GM12892 (cell line): Measurements from ENCODE around the gene PSMA7.

Source experiments
- DNase-seq: peaks from one replicate; pipeline ENCODE4 v3.0.0; 2011; ENCODE audit not compliant: insufficient read length
- FAIRE-seq: peaks from 2 replicates; lab custom pipeline; 2011; peaks lifted over from hg19 to GRCh38; lab: Jason Lieb, UNC
- POLR2A ChIP-seq: IDR thresholded peaks from 2 replicates; pipeline ENCODE4 v1.6.1; 2011; ENCODE audit warnings: low read depth, low read length, control low read depth
- POLR2AphosphoS5 ChIP-seq: IDR thresholded peaks from 2 replicates; pipeline ENCODE4 v1.6.1; 2011; ENCODE audit warnings: low read depth, low read length, control low read depth
- TAF1 ChIP-seq: IDR thresholded peaks from 2 replicates; pipeline ENCODE4 v1.6.1; 2011; ENCODE audit warnings: low read depth, mild to moderate bottlenecking, control low read depth, low read length, borderline replicate concordance

PSMA7 gene

GRCh38 chr20:62104234-62104789 is 38.9 kb downstream of the PSMA7 start:
- TF ChIP-seq TAF1: no peak
- no peak for TF ChIP-seq POLR2A
- no peak for TF ChIP-seq POLR2AphosphoS5
- FAIRE-seq: no peak
- no peak for DNase-seq

- FAIRE-seq (no peak), DNase-seq (no peak)
- TF ChIP-seq TAF1 (no peak), POLR2AphosphoS5 (no peak), POLR2A (no peak)
These were observed 39.5 kb downstream of the PSMA7 start for GRCh38 chr20:62103508-62104233.

- DNase-seq (no peak), FAIRE-seq (no peak)
- TF ChIP-seq TAF1 (no peak), POLR2A (no peak), POLR2AphosphoS5 (no peak)
These were observed 42.1 kb downstream of the PSMA7 start for GRCh38 chr20:62101078-62101477.

- DNase-seq: no peak
- TF ChIP-seq POLR2A (no peak), POLR2AphosphoS5 (no peak), TAF1 (no peak)
- no peak for FAIRE-seq
These were observed 45.2 kb downstream of the PSMA7 start for GRCh38 chr20:62097881-62098407.

GRCh38 chr20:62096421-62097380 is 46.5 kb downstream of the PSMA7 start:
- DNase-seq: no peak
- no peak for FAIRE-seq
- TF ChIP-seq POLR2AphosphoS5 (no peak), TAF1 (no peak), POLR2A (no peak)

GRCh38 chr20:62089393-62089792 is 53.8 kb downstream of the PSMA7 start:
- TF ChIP-seq TAF1: no peak
- no peak for TF ChIP-seq POLR2AphosphoS5
- no peak for TF ChIP-seq POLR2A
- DNase-seq (no peak), FAIRE-seq (no peak)

GRCh38 chr20:62088258-62089127 is 54.7 kb downstream of the PSMA7 start:
- TF ChIP-seq TAF1 (no peak), POLR2AphosphoS5 (no peak), POLR2A (no peak)
- FAIRE-seq (no peak), DNase-seq (no peak)

GRCh38 chr20:62087632-62088031 is 55.6 kb downstream of the PSMA7 start:
- no peak for DNase-seq
- TF ChIP-seq POLR2AphosphoS5: no peak
- TF ChIP-seq POLR2A: no peak
- no peak for TF ChIP-seq TAF1
- no peak for FAIRE-seq

GRCh38 chr20:62087227-62087626 is 56.0 kb downstream of the PSMA7 start:
- TF ChIP-seq POLR2AphosphoS5 (no peak), TAF1 (no peak), POLR2A (no peak)
- DNase-seq (no peak), FAIRE-seq (no peak)
